ENCODE measurements around the gene CDC23. TPM values are rescaled to one million over a fixed set of nuclear protein-coding genes. Genes with fewer than 3 reads are reported as not detected.
"Not testable (repeated sequence)": the region's sequence is repeated elsewhere in the genome, so short reads cannot be mapped to it uniquely, and the experiment has no call there.

CDC23 gene
- total RNA-seq, 2 donors from 2014 or later, result 12.4 to 18.2 TPM

DNA sequence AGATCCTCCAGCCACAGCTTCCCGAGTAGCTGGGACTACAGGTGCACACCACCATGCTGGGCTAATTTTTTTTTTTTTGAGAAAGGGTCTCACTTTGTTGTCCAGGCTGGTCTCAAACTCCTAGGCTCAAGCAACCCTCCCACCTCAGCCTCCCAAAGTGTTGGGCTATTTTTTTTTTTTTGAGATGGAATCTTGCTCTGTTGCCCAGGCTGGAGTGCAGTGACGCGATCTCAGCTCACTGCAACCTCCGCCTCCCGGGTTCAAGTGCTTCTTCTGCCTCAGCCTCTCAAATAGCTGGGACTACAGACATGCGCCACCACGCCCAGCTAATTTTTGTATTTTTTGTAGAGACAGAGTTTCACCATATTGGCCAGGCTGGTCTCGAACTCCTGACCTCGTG is 57.1 kb downstream of the CDC23 start:
- not testable (repeated sequence) for H3K27ac Mint-ChIP-seq; ATAC-seq; H3K9me3 ChIP-seq (ENCODE audit: control insufficient read depth, low read length, poor library complexity, severe bottlenecking); H3K27me3 Mint-ChIP-seq; H3K4me3 Mint-ChIP-seq; DNase-seq; H3K4me1 Mint-ChIP-seq
- peaks cover 18% of the 10 kb centered on the region for H3K36me3 Mint-ChIP-seq (ENCODE audit: low read depth)

DNA sequence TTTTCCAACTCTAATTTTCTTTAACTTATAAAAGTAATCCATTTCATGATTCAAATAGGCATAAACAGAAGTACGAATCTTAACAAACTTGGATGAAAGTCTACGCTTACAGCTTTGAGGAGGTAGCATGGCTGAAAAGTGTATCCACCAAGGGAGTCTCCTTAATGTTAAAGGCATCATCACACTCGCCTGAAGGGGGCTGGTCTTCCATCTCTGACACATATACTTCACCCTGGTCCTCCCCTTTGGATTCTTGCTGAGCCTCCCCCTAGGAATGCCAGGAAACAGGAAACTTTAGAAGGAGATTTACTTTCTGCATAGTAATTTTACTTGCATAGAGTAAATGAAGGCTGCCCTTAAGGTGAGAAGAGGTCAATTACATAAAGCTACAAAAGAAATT is 63.6 kb downstream of the CDC23 start:
- H3K9me3 ChIP-seq (ENCODE audit: control insufficient read depth, low read length, poor library complexity, severe bottlenecking), result no peaks in the 10 kb centered on the region
- no peak for DNase-seq
- Mint-ChIP-seq H3K27me3 (no peaks in the 10 kb centered on the region), H3K27ac (no peak overlapping the region), H3K4me1 (no peaks in the 10 kb centered on the region), H3K4me3 (no peak overlapping the region), H3K36me3 (ENCODE audit: low read depth) (no peaks in the 10 kb centered on the region)
- ATAC-seq, result no peak

DNA sequence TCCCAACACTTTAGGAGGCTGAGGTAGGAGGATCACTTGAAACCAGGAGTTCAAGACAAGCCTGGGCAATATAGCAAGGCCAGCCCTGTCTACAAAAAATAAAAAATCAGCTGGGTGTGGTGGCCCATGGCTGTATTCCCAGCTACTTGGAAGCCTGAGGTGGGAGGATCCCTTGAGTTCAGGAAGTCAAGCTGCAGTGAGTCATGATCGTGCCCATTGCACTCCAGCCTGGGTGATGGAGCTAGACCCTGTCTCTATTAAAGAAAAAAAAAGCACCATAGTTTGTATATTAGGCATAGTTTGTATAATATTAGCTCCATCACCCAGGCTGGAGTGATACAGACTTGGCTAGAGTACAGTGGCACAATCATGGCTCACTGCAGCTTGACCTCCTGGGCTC is 64.3 kb downstream of the CDC23 start:
- Mint-ChIP-seq H3K36me3 (ENCODE audit: low read depth) (no peaks in the 10 kb centered on the region), H3K4me1 (no peaks in the 10 kb centered on the region), H3K27ac (no peak overlapping the region), H3K27me3 (no peaks in the 10 kb centered on the region), H3K4me3 (no peak overlapping the region)
- DNase-seq, result no peak
- H3K9me3 ChIP-seq (ENCODE audit: control insufficient read depth, low read length, poor library complexity, severe bottlenecking), result no peaks in the 10 kb centered on the region
- no peak for ATAC-seq

DNA sequence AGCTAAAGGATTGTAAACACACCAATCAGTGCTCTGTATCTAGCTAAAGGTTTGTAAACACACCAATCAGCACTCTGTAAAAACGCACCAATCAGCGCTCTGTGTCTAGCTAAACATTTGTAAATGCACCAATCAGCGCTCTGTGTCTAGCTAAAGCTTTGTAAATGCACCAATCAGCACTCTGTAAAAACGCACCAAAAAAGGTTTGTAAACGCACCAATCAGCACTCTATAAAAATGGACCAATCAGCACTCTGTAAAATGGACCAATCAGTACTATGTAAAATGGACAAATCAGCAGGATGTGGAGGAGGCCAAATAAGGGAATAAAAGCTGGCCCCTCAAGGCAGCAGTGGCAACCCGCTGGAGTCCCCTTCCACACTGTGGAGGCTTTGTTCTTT is 69.5 kb downstream of the CDC23 start:
- H3K36me3 Mint-ChIP-seq (ENCODE audit: low read depth); H3K4me3 Mint-ChIP-seq; H3K4me1 Mint-ChIP-seq; H3K27me3 Mint-ChIP-seq; DNase-seq; H3K27ac Mint-ChIP-seq; ATAC-seq; H3K9me3 ChIP-seq (ENCODE audit: control insufficient read depth, low read length, poor library complexity, severe bottlenecking): not testable (repeated sequence)

DNA sequence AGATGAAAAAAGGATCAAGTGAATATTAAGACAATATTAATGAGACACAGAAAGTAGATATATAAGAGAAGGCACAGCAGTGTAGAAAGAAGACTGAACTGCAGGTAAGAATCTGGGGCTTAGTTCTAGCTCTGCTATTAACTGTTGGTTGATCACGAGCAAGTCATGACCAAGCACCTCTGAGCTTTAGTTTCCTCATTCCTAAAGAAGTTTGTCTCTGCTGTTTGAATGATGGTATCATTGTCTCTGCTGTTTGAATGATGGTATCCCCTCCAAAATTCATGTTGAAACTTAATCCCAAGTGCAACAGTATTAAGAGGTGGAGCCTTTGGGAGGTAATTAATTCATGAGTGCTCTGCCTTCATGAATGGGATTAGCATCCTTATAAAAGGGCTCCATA is 71.4 kb downstream of the CDC23 start:
- DNase-seq (no peak), ATAC-seq (no peak)
- no peaks in the 10 kb centered on the region for H3K9me3 ChIP-seq (ENCODE audit: control insufficient read depth, low read length, poor library complexity, severe bottlenecking)
- H3K27me3 Mint-ChIP-seq, result peaks cover 9% of the 10 kb centered on the region
- no peaks in the 10 kb centered on the region for H3K4me1 Mint-ChIP-seq
- no peaks in the 10 kb centered on the region for H3K36me3 Mint-ChIP-seq (ENCODE audit: low read depth)
- no peak overlapping the region for H3K4me3 Mint-ChIP-seq
- H3K27ac Mint-ChIP-seq, result no peak overlapping the region

DNA sequence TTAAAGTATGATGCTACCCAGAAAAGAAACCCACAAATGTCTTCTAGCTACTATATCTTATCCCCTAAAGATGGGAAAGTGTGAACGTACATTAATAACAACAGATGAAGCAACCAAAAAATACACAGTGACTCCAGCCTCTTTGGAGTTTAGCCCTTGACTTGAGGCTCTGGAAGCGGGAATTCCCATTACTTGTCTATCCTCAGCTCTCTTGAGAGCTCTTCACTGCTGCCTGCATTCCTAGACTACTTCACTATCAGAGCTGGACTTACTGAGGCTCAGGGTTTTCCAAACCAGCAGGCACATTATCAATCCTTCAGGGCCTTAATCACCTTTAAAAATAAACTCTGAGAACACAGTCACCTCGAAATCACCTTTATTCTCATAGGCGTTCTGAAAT is 72.9 kb downstream of the CDC23 start:
- no peaks in the 10 kb centered on the region for H3K9me3 ChIP-seq (ENCODE audit: control insufficient read depth, low read length, poor library complexity, severe bottlenecking)
- Mint-ChIP-seq H3K36me3 (ENCODE audit: low read depth) (no peaks in the 10 kb centered on the region), H3K4me1 (no peaks in the 10 kb centered on the region), H3K27ac (no peak overlapping the region), H3K4me3 (no peak overlapping the region), H3K27me3 (peaks cover 17% of the 10 kb centered on the region)
- ATAC-seq (no peak), DNase-seq (no peak)

DNA sequence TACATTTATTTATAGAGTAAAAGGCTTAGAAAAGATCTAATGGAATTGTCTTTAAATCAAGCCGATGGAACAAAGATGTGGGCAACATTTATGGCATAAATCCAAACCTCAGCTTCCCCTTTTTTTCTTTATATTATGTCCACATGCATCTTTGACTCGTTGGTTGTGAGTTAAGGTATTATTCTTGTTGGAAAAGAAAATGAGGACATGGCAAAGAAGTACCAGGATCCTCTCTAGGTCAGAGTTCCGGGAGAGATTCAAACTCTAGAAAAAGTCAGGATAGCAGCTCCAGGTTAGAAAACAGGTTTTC is 73.4 kb downstream of the CDC23 start:
- no peak overlapping the region for H3K4me3 Mint-ChIP-seq
- no peak overlapping the region for H3K27ac Mint-ChIP-seq
- H3K27me3 Mint-ChIP-seq, result peaks cover 17% of the 10 kb centered on the region
- H3K9me3 ChIP-seq (ENCODE audit: control insufficient read depth, low read length, poor library complexity, severe bottlenecking), result no peaks in the 10 kb centered on the region
- no peaks in the 10 kb centered on the region for H3K4me1 Mint-ChIP-seq
- DNase-seq (no peak), ATAC-seq (no peak)
- H3K36me3 Mint-ChIP-seq (ENCODE audit: low read depth), result no peaks in the 10 kb centered on the region

DNA sequence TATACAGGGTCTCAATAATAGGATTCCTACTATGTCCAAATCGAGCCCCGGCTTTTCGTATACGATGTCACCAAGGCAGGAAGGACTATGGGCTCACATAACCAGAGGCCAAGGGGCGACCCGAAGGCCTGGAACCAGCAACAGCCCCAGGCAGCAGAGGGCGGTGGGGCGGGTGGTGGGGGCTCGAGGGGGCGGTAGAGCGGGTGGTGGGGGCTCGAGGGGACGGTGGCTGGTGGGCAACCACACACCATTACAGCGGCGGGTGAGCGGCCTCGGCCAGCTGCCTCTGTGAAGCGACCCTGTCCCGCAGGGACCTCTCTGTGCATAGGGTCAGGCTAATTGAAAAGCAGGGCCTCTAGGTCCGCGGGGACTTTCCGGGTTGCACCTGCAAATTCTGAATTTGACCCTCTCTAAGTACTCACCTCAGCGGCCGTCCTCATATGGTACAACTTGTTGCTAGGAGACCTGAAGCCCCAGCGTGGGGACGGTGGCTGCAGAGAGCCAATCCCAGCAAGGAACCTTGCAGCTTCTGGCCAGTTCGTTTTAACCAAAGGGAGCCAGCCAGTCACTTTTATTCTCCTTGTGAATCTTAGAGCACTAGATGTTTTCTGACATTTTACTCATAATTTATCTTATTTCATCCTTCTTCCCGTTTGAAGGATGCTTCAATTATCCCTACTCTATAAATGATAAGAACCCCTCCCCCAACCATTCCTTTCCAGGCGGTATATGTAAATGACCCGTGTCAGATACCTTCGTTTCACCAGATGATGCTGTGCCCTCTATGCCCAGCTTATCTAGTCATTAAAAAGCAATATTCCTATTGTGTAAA is 74.0 kb downstream of the CDC23 start, which contains the start of gene NME5:
TSS of gene NME5 (minus strand) at position 480 of the 832 bp plus-strand sequence. CDS start 648 bp downstream, outside the sequence.
- ATAC-seq, result no peak
- Mint-ChIP-seq H3K4me3 (no peak within 1 kb of the TSS), H3K4me1 (no peaks in the 10 kb centered on the region), H3K36me3 (ENCODE audit: low read depth) (no peaks in the 10 kb centered on the region), H3K27me3 (peaks cover 17% of the 10 kb centered on the region), H3K27ac (no peak within 1 kb of the TSS)
- DNase-seq, result no peak
- no peaks in the 10 kb centered on the region for H3K9me3 ChIP-seq (ENCODE audit: control insufficient read depth, low read length, poor library complexity, severe bottlenecking)

Other genes starting within 250 kb of the CDC23 start
- 10 to 100 TPM; 46.8 to 54.1 TPM for gene FAM13B, start 180.2 kb downstream of the CDC23 start, total RNA-seq
- not detected for gene WNT8A, start 129.3 kb downstream of the CDC23 start, total RNA-seq
- gene NME5, start 73.9 kb downstream of the CDC23 start, total RNA-seq, result not detected
- gene BRD8, start 34.7 kb downstream of the CDC23 start, total RNA-seq, result 10 to 100 TPM; 26.4 to 30.0 TPM
- gene KIF20A, start 34.2 kb downstream of the CDC23 start, total RNA-seq, result under 1 TPM in 1 of 2 donors, not detected in 1; 0.27 TPM
- not detected for gene GFRA3, start 61.3 kb upstream of the CDC23 start, total RNA-seq
- not detected for gene CDC25C, start 118.5 kb upstream of the CDC23 start, total RNA-seq
- 10 to 100 TPM; 50.1 to 59.8 TPM for gene FAM53C, start 124.9 kb upstream of the CDC23 start, total RNA-seq
- 10 to 100 TPM; 74.0 to 74.5 TPM for gene KDM3B, start 139.4 kb upstream of the CDC23 start, total RNA-seq
- gene REEP2, start 225.7 kb upstream of the CDC23 start, total RNA-seq, result under 1 TPM in 1 of 2 donors, not detected in 1; 0.40 TPM

Data from T-helper 17 cell (primary cell).